Hematopoietic multipotent progenitor cell treated with erythropoietin and hydrocortisone succinate and interleukin-3 and kit ligand, for 6 days (in vitro differentiated cells): Measurements from ENCODE around the gene VANGL2.
A peak's percentile ranks its signal among the peaks of the same experiment; 100 is the strongest.

Source experiments
- DNase-seq: peaks from one replicate; pipeline ENCODE4 v3.0.0-alpha.2; 2015

VANGL2 gene

DNA sequence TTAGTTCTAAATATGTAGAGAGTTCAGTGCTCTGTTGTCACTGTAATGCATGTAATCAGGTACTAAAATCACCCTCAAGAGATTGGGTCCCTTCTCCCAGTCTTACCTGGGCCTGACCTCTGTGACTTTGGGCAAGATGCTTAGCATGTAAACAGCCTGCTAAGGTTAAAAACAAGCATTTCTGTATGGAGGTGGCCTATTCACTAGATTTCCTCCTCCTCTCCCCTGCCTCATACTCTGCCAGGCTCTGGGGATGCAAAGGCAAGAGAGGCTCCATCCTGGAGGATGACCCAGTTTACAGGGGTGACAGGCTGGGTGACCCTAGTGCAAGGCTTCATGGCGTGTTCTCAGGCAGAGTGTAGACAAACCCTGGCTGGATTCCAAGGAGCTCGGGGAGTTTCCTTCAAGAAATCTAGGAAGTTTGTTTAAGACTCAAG is 28.8 kb downstream of the VANGL2 start:
- no peak for DNase-seq

DNA sequence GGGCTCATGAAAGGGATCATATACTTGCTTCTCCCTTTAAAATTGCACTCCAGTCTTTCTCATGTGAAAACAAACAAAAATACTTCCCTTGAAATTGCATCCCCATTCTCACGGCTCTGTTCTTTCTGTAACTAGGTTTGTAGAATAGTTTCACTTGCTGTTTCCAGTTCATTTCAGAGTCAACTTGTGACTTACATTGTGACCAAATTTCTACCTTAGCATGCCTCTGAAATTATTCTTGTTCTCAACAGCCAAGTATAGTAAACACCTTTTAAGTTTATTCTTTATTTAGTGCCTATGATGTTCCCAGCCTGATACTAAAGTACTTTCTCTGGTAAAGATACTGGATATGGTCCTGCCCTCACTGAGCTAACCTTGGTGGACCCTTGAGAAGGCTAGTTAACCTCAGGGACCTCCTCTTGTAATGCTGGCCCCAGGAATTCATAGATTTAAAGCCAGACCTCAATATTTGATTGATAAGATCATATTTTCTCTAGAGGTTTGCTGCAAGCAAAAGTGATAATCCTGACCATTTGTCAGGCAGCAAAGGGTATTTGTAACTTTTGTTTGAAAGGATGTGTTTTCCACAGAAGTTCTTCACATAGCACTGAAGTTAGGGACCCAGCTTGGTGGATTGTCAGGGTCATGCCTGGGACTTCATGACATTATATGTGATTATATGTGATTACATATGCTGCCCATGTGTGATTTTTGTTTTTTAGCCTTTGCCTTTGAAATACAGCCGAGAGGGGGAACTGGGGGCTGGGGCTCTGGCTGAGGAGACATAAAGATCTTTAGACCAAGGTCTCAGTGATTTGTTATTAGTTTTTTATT is 29.6 kb downstream of the VANGL2 start:
- DNase-seq = no peak

DNA sequence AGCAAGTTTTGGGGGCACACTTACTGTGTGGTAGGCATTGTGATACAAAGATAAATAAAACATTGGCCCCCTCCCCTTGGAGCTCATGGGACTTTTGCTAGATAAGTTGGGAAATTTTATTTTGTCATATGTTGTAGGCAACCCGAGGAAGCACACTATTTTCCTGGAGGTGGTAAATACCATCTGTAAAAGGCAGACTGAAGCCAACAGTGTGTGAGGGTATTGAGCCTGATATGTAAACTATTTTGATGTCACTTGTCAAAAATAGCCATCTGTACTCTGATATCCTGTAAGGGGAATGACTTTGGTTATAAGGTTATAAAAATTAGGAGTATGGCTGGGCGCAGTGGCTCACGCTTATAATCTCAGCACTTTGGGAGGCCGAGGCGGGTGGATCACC is 30.6 kb downstream of the VANGL2 start:
- no peak for DNase-seq

DNA sequence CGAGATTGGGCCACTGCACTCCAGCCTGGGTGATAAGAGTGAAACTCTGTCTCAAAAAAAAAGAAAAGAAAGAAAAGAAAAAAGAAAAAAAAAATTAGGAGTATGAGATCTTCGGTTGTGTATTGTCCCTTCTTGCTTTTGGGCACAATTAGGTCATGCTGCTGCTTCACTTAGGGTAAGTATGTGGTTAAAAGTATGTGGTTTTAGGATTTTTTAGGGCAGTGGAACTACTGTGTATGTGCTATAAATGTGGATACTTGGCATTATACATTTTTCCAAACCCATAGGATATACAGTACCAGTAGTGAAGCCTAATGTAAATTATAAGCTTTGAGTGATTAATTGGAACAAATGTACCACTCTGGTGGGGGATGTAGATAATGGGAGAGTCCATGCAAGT is 31.2 kb downstream of the VANGL2 start:
- no peak for DNase-seq

DNA sequence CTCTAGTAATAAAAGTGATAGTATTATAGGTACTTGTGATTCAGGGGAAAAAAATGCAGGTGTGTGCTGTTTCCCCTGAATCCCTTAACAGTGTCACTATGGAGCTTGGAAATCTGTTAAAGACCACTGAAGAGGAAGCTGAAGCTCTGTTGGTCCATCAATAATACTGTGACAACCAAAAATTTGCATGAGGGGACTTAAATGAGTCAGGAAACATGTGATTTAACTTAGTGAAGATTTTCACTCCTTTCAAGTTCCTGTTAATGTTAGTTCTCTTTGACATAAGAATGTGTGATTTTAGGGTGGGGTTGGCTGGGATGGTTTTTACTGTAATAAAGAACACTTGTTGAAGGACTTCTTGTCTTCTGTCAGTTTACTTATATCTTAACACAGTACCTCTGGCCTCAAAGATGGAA is 32.0 kb downstream of the VANGL2 start:
- no peak for DNase-seq

DNA sequence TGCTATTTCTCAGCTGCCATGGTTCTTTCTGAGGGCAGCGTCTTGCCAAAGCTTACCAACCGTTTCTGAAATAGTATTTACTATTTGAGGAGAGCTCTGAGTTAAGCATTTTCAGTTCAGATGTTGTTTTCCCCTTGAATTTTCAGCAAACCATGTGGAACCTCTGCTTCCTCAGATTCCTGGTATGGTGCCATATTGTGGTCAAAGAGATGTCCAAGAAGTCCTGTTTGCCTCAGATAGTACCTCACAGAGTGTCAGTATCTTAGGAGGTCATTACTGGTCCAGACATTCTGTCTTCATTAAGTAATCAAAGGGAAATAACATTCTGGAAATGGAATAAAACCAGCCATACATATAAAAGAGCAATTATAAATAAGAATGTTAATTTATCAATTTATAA is 36.6 kb downstream of the VANGL2 start:
- peak; percentile 60 for DNase-seq

DNA sequence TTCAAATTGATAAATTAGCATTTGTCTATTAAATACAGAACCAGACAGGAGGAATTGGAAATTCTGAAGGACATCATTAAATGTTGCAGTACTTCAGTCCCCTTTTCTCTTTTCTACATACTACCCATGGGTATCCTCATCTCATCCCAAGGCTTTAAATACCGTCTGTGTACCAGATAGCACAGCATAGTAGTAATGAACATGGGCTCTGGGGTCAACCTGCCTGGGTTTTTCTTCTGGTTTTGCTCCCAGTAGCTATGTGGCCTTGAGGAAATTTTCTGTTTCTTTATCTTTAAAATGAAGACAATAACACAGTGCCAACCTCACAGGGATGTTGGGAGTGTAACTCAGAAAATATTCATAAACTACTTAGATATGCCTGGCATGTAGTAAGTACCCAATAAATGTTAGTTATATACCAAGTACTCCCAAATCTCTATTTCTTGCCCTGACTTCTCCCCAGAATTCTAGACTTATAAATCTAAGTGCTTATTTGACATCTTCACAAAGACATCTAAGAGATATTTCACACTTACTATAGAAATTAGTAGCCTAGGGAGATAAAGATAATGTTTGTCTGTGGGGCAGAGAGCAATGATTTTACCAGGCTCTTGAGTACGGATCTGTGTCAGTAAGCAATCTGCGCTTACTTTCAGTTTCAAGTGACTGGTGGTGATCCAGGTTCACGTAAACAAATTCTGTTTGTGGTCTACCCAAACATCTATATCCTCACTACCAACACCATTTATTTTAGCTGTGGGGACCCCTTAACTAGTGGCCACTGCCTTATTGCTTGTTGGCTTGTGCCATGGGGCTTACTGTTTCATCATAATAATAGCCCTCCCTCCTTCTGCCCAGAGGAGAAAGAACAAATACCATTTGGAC is 37.3 kb downstream of the VANGL2 start:
- no peak for DNase-seq

DNA sequence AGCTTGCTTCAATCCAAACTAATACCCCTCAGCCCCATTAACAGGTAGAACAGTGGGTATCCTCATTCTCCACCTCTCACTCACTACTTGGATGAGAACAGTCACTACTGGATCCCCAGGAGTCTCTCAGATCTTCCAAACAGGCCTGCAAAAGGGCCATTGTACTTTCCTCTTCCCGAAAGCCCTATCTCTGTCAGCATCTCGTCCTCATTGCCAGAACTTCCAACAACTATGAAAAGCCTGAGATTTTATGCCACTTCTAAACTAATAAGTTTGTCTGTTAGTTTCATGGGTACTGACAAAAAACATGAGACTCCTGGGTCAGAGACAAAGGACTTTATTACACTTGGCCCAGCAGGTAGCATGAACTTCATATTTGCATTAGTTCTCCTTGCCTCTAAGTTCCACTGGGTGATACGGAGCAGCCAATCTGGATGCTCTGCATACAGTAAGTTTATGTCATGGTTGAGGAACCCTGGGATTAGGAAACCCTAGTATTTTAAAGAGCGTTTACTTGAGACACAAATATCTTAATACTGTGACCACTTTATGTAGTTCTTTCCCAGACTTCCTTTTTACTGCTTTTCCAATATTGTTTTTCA is 38.1 kb downstream of the VANGL2 start:
- no peak for DNase-seq

DNA sequence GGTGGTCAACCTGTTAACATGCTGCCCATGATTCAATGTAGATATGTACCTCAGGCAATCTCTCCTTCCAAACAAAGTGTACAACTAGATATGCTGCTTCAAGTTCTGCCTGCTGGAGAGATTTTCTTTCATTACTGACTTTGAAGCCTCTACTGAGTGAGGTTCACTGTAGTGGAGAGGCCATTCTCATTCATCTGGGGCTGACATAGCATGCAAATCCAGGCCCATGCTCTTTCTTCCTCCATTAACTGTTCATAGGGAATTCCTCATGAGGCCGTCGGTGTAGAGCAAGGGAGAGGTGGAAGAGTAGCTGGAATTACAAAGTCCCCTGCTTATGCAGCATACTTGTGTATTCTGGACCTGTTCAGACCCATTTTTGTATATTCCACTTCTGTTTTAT is 38.6 kb downstream of the VANGL2 start:
- no peak for DNase-seq

DNA sequence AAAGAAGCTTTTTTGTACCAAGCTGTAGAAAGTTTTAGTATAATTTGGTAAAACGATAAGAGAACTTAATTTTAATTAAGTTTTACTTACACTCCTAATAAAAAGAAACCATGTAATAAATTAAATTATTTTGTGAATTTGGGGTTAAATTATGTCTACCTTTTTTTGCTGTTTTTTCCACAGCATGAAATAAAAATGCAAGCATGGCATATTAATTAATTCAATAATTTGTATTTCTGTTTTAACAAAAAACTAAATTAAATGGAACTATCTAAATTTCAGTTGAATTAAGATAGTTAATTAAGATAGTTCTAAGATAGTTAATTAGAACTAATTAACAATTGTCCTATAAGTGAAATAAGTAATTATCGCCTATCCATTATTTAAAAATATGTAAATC is 39.4 kb downstream of the VANGL2 start:
- no peak for DNase-seq

DNA sequence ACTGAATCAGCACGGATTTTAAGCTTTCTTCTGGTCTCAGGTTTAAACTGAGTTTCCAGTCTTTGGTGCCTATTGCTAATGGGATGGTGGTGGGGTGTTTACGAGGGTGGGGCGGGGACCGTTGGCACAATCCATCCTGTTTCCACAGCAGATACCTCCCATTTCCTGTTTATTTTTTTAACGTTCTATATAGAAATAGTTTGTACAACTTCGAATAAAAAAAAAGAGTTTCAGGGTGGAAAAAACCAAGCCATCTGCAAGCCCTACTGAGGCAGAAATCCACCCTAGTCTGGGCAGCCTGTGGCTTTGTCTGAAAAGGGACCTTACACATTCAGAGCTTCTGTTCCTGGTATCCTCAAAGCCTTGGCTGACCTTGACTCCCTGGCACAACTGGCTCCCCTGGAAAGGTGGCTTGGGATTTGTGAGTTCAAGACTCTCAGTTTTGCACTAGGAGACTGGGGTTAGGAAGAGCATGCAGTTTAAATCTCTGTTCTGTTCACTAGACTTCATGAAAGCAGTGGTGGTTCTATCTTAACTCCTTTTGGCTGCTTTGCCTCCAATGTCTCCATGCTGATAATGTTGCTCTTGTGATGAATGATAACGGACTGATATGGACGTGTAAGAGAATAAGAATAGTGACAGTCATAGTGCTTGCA is 46.7 kb downstream of the VANGL2 start:
- peak; percentile 42 for DNase-seq

DNA sequence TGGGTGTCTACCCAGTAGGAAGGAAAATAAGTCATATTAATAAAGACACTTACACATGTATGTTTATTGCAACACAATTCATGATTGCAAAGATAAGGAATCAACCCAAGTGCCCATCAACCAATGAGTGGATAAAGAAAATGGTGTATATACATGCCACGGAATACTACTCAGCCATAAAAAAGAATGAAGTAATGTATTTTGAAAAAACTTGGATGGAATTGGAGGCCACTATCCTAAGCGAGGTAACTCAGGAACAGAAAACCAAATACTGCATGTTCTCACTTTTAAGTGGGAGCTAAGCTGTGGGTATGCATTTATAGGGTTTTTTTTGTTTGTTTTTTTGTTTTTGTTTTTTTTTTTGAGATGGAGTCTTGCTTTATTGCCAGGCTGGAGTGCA is 49.1 kb downstream of the VANGL2 start:
- DNase-seq = no peak

DNA sequence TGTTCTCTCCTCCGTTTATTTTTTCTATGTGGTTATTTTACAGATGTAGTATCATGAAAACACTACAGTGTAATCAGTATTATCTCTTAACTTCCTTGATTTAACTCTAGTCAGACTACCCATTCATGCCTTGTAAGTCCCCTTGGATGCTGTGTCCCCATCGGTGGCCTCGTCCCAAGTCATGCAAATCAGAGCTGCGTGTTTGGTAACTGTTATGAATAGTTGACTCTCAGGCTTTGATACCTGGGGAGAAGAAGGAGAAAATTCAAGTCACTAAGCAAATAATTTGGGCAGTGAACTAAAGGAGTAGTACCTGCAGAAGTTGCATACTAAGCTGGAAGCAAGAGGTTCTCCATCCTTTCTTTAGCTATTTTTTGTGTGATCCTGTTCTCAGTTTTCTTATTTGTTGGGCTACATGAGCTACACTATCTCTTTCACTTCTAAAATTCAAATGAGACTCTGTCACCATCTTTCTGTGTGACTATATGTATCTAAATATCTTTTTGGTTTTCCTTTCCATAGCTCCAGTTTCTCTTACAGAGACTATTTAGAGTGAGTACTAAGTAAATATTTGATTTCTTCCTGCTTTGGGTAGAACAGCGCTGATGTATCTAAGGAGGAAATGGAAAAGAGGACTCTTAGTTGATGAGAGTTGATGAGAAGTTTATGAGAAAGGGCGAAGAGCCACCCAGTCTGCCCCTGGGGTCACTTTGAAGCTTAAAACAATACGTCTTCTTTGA is 50.9 kb downstream of the VANGL2 start:
- DNase-seq = no peak

DNA sequence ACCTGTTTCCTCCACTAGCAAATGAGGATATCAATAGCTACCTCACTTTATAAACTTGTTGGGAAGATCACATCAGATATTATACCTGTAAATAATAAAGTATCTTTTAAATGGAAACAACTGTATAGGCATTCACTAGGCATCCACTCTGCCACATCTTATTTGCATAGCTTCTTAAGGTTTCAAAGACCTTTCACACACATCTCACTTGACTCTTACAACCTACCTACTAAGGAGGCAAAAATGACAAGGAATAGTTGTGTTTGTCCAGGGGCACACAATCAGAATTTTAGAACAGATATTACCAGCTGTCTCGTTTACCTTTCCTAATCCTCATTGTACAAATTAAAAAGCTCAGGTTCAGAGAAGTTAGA is 51.5 kb downstream of the VANGL2 start:
- no peak for DNase-seq

DNA sequence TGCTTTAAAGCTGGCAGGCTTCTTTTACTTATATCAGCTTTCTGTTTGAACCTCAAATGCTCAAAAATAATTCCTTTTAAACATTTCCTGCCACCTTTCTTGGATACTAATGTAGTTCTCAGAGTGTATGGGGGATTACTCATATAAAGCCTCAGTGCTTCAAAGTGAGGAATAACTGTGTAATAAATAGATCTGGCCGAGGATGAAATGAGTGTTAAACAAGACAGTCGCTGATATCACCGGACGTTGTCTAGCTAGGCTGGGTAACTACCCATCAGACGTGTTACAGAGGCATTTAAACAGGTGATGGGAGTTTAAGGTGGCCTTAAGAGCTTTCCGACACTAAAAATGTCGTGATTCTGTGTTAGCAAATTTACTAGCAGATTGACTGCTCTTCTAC is 53.1 kb downstream of the VANGL2 start:
- DNase-seq = no peak

DNA sequence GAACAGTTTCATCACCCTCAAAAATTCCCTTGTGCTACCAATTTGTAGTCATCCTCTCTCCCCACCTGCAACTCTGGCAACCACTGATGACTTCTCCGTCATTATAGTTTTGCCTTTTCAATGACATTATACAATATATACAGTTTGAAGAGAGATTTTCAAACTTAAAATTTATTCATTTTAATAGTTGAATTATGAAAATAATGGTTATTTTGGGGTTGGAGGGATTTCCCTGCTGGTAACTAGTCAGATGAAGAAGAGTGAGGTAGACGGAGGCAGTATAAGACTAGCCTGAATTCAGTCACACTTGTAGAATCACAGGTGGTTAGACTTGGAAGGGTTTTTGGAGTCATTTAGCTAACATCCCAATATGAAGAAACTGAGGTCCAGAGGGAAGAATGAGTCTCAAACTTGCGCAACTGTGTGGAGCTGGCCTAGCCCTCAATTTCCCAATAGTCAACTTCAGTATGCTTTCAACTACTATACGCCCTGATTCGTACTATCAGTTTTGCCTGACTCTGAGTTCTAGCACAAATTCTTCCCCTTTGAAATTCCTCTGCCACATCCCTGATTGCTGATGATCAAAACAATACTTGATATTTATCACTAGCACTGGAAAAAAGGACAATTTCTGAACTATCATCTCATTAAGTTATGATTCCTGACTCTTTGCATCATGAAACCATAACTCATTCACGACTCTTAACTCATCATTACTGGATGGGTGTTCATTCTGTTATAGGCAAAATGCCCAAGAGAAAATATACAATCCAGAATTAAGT is 54.2 kb downstream of the VANGL2 start:
- DNase-seq = no peak

DNA sequence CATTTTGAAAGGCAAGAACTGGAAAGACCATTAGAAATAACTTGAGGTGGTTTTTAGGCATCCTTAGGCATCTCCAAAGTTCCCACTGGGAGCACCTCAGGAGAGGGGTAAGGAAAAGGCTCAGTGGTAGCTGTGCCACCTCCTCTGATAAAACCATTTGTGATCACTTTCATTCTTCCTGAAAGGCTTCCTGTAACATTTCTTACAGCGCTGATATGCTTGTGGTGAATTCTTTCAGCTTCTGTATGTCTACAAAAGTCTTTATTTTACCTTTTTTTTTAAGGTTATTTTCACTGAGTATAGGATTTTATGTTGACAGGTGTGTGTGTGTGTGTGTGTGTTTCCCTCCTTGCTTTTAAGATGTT is 54.8 kb downstream of the VANGL2 start:
- no peak for DNase-seq

DNA sequence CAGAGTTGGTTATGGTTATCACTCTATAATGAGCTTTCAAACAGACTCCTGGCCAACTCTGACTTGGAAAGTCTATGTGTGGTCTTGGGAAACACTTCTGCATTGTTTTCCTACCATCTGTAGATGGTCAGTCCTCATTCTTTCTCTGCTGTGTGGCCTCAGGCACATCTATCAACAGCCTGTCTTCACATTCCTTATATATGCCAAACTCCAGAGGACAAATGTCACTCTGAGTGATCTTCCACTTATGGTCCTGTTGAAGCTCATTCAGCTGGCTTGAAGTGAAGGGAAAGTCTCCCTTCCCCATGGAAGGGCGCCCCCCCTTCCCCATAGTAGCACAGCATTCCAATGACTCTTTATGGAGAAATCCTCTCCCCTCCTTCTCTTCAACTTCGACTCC is 58.7 kb downstream of the VANGL2 start:
- DNase-seq = no peak

DNA sequence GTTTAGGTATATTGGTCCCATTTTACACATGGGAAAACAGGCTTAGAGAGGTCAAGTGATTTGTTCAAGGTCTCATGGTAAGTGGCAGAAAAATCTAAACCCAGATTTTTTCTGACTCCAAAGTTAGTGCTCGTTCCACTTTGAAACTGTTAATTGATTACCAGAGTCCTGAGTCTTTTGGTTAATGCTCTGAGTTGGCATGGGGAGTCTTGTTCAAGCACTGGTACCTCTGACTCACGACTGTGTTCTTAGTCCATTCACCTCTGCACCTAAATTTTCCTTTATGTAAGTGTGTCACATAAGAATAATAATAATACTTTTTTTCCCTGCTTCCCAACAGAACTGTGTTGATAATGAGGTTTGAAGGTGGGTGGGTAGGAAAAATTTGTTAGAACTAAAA is 59.3 kb downstream of the VANGL2 start:
- DNase-seq = no peak

DNA sequence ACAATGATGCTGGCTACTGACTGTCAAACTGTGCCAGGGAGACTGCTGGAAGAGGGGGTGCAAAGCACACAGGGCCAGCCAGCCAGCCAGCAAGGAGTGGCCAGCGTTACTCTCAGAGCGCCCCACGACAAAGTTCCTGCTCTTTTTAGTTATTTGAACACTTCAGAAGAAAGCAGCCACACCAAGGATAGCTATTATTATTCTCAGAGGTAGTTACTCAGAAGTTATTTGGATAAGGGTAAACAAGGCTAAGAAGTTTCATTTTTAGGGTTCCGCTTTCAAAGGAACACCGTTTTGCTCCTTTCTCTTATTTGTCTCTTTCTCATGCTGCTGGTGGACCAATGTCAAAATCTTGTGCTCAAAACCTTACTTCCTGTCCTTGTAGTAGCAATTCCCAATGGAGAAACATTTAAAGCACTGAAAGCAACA is 59.9 kb downstream of the VANGL2 start:
- no peak for DNase-seq

DNA sequence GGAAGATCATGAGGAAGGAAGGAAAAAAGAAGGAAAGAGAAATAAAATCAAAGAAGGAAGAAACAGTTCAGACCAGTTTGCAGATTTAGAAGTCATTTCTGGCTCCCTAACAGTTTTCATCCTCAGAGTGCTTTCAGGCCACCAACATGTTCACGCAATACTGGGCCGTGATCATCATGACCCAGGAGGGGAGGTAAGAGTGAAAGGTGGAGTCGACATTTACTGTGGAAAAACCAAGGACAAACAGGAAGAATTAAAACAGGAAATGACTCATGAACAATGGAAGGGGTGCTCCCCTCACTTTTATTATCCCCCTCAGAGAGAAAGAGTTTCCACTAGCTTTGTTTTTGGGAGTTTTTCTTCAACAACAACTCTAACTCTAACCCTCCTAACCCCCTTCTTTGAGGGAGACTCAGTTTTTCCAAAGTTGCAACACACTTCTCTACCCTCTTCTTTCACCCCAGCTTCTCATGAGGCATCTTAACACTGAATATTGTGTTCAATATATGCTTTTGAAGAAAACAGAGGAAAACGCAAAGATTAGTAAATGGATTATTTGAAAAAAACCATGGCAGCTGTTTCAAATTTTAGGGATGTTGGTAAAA is 60.4 kb downstream of the VANGL2 start:
- DNase-seq = no peak
